ENCODE results near the gene LPP.

LPP gene

GRCh38 chr3:188452158-188452772, 298.3 kb downstream of the LPP start:
- DNase-seq: no peak

DNA sequence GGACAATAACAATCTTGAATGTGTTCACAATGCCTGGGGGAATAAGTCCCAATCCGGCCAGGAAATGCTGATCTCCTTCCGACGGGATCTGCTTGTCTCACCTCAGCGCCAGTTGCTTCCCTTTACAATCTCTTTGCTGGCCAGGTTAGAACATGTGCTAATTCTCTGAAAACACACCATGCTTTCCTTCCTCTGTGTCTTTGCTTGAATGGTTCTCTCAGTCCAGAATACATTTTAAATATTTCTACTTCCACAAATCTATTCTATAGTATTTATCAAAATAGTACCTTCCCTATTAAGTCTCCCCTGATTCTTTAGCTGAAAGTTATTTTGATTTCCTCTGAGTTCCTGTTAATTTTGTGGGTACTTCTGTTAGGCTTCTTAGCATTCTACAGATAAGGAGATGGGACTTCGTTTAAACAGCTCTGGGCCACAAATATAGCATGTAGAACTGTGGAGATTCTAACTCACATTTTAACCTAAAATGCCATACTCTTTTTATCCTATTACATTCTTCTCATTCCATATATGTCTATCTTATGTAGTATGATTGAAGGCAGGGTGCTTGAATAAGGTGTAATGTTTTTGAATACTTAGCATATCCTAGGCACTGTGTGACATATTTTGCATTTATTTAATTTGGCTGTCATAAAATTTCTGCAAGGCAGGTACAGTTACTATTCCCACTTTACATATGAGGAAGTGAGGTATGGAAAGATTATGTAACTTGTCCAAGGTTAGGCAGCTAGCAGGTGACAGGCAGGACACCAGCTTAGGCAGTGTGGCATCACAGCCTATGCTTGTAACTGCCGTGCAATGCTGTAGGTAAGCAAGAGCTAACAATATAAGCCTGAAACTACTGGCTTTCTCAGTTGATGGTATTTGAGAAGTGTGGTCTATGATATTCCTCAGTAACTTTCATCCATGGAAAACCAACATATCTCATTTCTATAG, 299.8 kb downstream of the LPP start:
- DNase-seq: no peak

GRCh38 chr3:188455748-188456147, 301.8 kb downstream of the LPP start:
- DNase-seq: no peak

GRCh38 chr3:188458756-188459155, 304.8 kb downstream of the LPP start:
- DNase-seq: no peak

- no peak for DNase-seq
Observed at GRCh38 chr3:188465311-188465710, 311.4 kb downstream of the LPP start.

DNA sequence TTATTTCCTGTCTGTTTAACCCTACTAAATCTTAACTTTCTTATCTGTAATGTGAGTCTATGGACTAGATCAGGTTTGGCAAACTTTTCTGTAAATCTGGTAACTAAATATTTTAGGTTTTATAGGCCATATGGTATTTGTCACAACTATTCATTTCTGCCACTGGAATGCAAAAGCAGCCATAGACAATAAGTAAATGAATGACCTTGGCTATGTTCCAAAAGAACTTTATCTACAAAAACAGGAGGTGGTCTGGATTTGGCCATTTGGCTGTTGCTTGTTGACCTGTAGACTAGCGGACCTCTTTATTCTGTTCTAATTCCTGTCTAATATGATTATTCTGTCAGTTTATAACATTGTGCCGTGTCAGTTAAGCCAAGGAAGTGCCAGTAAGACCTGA, 314.2 kb downstream of the LPP start:
- DNase-seq: no peak

- DNase-seq: peak; percentile 66 to 75 (median 74)
Observed at GRCh38 chr3:188468662-188469061, 314.7 kb downstream of the LPP start.

- no peak for DNase-seq
Observed at GRCh38 chr3:188469228-188469885, 315.4 kb downstream of the LPP start.

GRCh38 chr3:188470508-188471130, 316.7 kb downstream of the LPP start:
- no peak for DNase-seq

DNA sequence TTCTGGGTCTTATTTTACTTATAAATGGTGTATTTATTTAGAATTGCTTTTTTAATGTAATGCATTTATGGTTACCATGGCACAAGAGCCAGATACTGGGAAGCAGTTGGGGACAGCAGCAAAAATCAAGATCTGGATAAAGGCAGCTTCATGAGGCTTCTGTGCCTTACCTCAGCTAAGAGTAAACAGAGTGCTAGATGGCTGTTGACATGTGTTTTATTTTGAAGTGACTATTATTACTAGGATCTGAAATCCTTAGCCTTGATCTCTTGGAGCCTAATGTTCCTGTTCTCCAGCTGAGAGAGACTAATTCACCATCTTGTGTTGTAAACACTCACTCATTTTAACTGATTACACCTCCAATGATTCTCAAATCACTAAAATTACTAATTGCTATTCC, 317.8 kb downstream of the LPP start:
- no peak for DNase-seq

DNA sequence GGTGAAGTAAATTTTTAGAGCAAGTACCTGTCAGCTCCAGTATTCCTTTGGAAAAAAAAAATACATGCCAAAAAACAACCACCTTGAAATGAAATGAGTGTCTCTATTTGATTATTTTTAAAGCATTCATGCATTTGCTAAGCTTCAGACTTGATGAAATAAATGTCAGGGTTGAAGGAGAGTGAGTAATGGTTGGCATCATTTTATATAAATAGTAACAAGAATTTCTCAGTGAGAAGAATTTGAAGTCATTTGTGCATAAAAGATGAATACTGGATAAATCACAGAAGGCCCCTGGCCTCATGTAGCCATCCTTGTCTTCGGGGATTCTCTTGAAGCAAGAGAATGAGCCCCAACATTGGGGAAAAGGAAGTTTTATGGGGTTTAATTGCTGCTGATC, 318.4 kb downstream of the LPP start:
- peak in 1 of 3 donors; percentile 18 for DNase-seq

DNA sequence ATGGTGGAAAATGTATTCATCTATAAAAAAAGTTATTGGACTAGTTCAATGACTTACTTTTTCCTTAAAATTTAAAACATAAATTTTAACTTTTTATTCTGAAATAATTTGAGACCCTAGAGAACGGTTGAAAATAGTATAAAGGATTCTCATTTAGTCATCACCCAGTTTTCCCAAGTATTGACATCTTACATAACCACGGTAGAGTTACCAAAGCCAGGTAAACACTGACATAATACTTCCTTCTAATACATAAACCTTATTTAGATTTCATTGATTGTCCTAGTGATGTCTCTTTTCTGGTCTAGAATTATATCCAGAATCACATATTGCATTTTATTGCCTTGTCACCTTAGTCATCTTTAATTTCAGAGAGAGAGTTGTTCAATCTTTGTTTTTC, 319.1 kb downstream of the LPP start:
- no peak for DNase-seq

DNA sequence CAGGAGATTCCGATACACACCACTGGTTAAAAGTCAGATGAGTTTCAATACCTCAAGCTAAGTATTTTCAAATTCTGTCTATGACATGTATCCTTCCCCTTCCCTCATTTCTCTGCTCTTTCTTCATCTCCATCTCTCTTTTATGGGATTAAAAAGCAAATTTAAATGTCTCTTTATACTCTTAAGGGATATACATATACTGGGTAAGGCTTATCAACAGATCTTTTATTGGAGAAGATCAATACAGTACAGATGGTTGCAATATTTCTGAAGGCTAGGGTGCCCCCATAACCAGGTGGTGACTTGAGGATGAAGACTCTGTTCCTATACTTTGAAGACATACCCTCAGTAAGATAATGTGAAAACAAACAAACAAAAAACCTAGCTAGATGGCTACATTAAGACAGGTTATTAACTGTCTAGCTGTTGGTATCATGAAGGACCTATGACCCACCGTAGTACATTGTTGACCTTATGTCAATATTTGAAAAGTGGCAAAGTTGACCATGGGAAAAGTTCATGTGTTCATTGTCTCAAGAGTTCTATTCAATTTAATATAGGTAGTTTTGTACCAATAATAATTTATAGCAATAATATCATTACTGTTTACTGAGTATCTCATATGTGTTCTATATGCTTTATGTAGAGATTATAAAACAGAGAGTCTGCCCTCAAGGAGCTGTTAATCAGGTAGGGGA, 319.8 kb downstream of the LPP start:
- DNase-seq: no peak

- no peak for DNase-seq
Observed at GRCh38 chr3:188476935-188477334, 323.0 kb downstream of the LPP start.

DNA sequence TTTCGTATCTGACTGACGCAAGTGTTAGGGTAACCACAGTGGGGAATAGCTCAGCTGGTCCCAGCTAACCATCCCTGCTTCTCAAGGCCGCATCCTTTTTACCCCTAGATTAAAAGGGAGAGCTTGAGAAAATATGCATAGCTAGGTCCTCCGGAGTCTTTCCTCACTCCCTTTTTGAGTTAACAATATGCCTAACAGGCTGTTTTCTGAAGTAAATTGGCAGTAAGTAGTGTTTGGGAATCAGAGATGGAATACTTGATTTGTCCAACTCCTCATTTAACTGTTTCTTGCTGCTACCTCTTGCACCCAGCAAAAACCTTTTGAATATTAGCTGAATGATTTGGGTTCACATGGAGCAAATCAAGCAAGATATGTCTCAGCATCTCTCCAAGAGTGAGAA, 326.1 kb downstream of the LPP start:
- no peak for DNase-seq

- DNase-seq: no peak
Observed at GRCh38 chr3:188482929-188483328, 329.0 kb downstream of the LPP start.

GRCh38 chr3:188486126-188486525, 332.2 kb downstream of the LPP start:
- DNase-seq: no peak

GRCh38 chr3:188486952-188487351, 333.0 kb downstream of the LPP start:
- no peak for DNase-seq

DNA sequence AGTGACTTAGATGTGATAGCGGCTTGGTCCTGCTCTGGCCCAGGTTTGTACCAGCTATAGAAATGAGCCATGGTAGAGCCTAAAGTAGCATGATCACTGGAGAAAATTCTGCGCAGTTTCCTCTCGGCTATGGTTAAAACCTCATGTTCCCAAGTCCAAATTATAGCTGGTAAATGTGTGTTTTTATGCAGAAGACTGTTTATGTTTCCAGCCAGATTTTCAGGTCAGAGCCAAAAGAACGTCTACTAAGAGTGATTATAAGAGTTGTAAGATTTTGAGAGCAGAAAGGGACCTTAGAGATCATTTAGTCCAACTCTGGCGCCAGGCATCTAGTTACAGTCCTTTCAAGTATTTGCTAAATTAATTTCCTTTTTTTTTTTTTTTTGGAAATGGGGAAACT, 333.7 kb downstream of the LPP start:
- DNase-seq: no peak

DNA sequence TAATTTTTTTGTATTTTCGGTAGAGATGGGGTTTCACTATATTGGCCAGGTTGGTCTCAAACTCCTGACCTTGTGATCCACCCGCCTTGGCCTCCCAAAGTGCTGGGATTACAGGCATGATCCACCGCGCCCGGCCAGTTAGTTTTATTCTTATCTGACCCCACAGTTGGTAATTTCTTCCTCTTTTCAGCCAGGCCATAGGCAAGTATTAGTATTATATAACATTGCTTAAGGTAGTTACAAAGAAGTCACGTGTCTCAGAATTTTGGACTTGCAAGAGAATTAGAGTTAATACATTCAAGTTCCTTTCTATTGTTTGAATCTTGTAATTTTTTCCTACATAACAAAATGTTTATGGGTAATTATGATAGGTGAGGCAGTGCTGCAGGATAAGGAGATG, 334.8 kb downstream of the LPP start:
- DNase-seq: no peak

DNA sequence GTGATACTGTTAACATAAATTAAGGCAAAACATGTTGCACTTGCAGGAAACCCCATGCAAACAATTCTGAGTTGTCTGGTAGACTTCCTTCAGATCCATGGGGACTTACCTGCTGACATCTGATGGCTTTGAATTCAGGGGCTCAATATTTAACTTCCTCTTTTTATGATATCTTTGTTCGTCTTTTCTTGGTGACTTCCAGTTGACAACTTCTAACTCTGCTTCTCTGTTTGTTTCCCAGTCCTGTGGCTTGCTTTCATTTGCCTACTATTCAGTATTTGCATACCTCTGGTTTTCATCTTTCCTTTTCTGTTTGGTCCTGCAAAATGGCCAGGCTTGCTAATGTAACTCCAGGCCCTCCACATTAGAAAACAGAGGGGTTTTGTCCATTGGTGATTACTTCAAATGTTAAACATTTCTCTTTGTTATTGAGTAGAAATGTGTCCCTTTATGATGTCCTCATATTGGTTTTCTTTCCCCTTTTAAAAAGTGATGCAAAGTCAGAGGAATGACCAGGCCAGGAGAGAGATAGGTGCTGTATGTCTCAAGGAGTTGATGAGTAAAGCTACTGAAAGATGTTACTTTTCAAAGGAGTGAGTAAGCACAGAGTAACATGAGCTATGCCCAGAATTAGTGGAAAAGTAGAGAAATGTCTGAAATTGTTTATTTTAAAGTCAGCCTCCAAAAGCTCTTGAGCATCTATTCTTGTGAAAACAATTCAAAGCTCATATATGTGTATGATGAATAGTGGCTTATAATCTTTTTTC, 335.9 kb downstream of the LPP start:
- DNase-seq: peak; percentile 16 to 33 (median 26)

- no peak for DNase-seq
Observed at GRCh38 chr3:188490416-188490815, 336.5 kb downstream of the LPP start.

Measured in suppressor macrophage treated with lipopolysaccharide for 1 hour (primary cell).